Keratinocyte (primary cell): Measurements from ENCODE around the gene TTLL5.

ENCODE experiments used
- EZH2 ChIP-seq: IDR thresholded peaks from one replicate; pipeline ENCODE4 v1.6.1; 2012; ENCODE audit warnings: inconsistent platforms, mild to moderate bottlenecking, low read length, moderate library complexity
- TF ChIP-seq, protein P1 (sequence below), 3 experiments: IDR thresholded peaks in 1 of 3; conservative IDR thresholded peaks in 1 of 3; optimal IDR thresholded peaks in 1 of 3; 2 replicates in 2 of 3; 3 replicates in 1 of 3; pipeline versions ENCODE3 to v1.5.1; 2011; ENCODE audit warnings: low read length in 3 of 3, mild to moderate bottlenecking in 3 of 3, moderate library complexity in 2 of 3, control low read depth in 1 of 3, inconsistent platforms in 1 of 3; ENCODE audit not compliant: insufficient read depth in 2 of 3; ENCODE audit errors: extremely low read depth in 1 of 3

DNA sequence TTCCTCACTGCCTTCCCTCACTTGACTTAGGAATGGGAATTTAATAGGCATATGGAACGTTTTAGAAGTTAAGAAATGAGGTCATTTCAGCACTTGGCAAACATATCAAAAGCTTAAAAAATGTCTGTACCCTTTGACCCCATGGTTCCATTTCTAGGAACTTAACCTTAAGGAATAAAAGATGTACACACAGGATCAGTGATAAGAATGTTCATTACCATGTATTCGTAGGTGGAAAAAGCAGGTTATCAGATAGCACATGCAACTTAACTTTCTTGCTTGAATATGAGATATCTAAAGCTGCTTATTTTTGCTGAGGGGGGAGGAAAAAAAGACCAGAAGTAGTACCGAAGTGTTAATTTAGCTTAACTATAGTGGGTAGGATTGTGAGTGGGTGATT lies 57.2 kb downstream of the TTLL5 start:
- no peak for TF ChIP-seq EZH2
- TF ChIP-seq, protein P1, sequence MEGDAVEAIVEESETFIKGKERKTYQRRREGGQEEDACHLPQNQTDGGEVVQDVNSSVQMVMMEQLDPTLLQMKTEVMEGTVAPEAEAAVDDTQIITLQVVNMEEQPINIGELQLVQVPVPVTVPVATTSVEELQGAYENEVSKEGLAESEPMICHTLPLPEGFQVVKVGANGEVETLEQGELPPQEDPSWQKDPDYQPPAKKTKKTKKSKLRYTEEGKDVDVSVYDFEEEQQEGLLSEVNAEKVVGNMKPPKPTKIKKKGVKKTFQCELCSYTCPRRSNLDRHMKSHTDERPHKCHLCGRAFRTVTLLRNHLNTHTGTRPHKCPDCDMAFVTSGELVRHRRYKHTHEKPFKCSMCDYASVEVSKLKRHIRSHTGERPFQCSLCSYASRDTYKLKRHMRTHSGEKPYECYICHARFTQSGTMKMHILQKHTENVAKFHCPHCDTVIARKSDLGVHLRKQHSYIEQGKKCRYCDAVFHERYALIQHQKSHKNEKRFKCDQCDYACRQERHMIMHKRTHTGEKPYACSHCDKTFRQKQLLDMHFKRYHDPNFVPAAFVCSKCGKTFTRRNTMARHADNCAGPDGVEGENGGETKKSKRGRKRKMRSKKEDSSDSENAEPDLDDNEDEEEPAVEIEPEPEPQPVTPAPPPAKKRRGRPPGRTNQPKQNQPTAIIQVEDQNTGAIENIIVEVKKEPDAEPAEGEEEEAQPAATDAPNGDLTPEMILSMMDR (optimal IDR thresholded peaks at IDR 0.05 in 1 of 3, IDR thresholded peaks at IDR 0.05 in 1 of 3, conservative IDR thresholded peaks at IDR 0.05 in 1 of 3; ENCODE audit: extremely low read depth in 1 of 3, insufficient read depth in 2 of 3, low read length in 3 of 3), result no peak
